ENCODE results near the gene FCSK. TPM values are rescaled to one million over a fixed set of nuclear protein-coding genes. Genes with fewer than 3 reads are reported as not detected.

Gene FCSK
- total RNA-seq, 3 donors from 2014 or later (not counting 1 experiment from before 2014, with no cell fraction given), result 28.5 to 33.0 (median 29.6) TPM

DNA sequence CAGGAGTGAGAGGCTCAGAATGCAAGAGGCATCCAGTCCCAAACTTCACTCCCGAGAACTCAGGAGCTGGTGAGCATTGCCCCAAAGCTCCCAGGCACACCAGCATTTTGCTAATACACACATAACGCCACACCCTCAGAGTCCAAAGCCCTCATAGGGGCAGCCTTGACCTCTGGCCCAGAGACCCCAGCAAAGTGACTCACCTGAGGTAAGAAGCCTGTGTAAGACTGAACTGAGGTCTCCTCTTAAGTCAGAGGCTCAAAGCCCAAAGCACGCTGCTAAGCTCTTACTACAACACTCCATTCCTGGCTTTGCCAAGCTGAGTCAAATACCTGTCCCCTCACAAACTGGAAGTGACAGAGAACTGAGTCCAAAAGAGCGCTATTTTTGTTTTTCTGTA, 31.9 kb upstream of the FCSK start:
- peaks cover 23% of the 10 kb centered on the region for H3K4me1 ChIP-seq (ENCODE audit: control insufficient read depth, insufficient read depth, low read length)
- WGBS (ENCODE audit: insufficient coverage), result 97% methylated on average over 4 of the region's 4 CpGs
- no peaks in the 10 kb centered on the region for H3K27me3 Mint-ChIP-seq (ENCODE audit: low read depth in 2 of 2)

DNA sequence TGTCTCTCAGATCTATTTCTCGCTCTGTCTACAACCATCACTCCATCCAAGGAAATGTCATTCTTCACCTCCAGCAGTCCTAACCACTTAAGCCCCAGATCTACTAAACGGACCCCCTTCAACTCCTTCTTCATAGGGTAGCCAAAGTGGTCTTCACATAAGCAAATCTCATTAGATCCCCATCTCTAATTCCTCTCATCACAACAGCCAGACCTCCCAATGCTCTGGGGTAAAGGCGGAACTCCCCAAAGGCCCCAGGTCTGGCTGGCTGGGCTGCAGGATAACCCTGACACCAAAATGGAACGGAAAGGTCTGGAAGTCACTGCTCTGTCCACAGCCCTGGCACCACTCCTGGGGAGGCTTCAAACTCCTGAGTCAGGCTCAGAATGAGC, 26.6 kb upstream of the FCSK start:
- Mint-ChIP-seq H3K27ac (peak overlapping the region; percentile 83 to 87), H3K27me3 (ENCODE audit: low read depth in 2 of 2) (no peaks in the 10 kb centered on the region), H3K9me3 (no peaks in the 10 kb centered on the region), H3K4me1 (peaks cover 45 to 56% of the 10 kb centered on the region in 2 donors), H3K36me3 (no peaks in the 10 kb centered on the region), H3K4me3 (peak overlapping the region; percentile 51)
- 50% methylated on average over 4 of the region's 4 CpGs for WGBS (ENCODE audit: insufficient coverage)
- intact Hi-C loops (cut with micrococcal nuclease), result no loop called here
- peaks cover 5% of the 10 kb centered on the region for H3K36me3 ChIP-seq (ENCODE audit: control insufficient read depth, insufficient read depth, low read length)
- no peaks in the 10 kb centered on the region for H3K27me3 ChIP-seq (ENCODE audit: control insufficient read depth, insufficient read depth, low read length)
- no peak overlapping the region for H3K4me3 ChIP-seq (ENCODE audit: low read length)
- DNase-seq (no peak), ATAC-seq (no peak)
- H3K4me1 ChIP-seq (ENCODE audit: control insufficient read depth, insufficient read depth, low read length), result peaks cover 59% of the 10 kb centered on the region
- H3K27ac ChIP-seq (ENCODE audit: low read length), result peak overlapping the region; percentile 81
- H3K9me3 ChIP-seq (ENCODE audit: control insufficient read depth, insufficient read depth, low read length), result no peaks in the 10 kb centered on the region
- TF ChIP-seq, protein P1, sequence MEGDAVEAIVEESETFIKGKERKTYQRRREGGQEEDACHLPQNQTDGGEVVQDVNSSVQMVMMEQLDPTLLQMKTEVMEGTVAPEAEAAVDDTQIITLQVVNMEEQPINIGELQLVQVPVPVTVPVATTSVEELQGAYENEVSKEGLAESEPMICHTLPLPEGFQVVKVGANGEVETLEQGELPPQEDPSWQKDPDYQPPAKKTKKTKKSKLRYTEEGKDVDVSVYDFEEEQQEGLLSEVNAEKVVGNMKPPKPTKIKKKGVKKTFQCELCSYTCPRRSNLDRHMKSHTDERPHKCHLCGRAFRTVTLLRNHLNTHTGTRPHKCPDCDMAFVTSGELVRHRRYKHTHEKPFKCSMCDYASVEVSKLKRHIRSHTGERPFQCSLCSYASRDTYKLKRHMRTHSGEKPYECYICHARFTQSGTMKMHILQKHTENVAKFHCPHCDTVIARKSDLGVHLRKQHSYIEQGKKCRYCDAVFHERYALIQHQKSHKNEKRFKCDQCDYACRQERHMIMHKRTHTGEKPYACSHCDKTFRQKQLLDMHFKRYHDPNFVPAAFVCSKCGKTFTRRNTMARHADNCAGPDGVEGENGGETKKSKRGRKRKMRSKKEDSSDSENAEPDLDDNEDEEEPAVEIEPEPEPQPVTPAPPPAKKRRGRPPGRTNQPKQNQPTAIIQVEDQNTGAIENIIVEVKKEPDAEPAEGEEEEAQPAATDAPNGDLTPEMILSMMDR (IDR thresholded peaks at IDR 0.05), result no peak

More for the DNA sequence above, 31.9 kb upstream of the FCSK start:
- TF ChIP-seq, protein P1 (IDR thresholded peaks at IDR 0.05), result no peak
- no peak overlapping the region for H3K27ac Mint-ChIP-seq
- peaks cover 5% of the 10 kb centered on the region for H3K36me3 ChIP-seq (ENCODE audit: control insufficient read depth, insufficient read depth, low read length)
- H3K4me1 Mint-ChIP-seq, result peaks cover 17 to 38% of the 10 kb centered on the region in 2 donors
- H3K4me3 Mint-ChIP-seq, result no peak overlapping the region
- H3K27me3 ChIP-seq (ENCODE audit: control insufficient read depth, insufficient read depth, low read length), result no peaks in the 10 kb centered on the region
- H3K4me3 ChIP-seq (ENCODE audit: low read length), result no peak overlapping the region
- no peak overlapping the region for H3K27ac ChIP-seq (ENCODE audit: low read length)
- H3K9me3 ChIP-seq (ENCODE audit: control insufficient read depth, insufficient read depth, low read length), result no peaks in the 10 kb centered on the region
- DNase-seq (no peak), ATAC-seq (no peak)
- no peaks in the 10 kb centered on the region for H3K36me3 Mint-ChIP-seq
- intact Hi-C loops (cut with micrococcal nuclease), result no loop called here
- no peaks in the 10 kb centered on the region for H3K9me3 Mint-ChIP-seq

DNA sequence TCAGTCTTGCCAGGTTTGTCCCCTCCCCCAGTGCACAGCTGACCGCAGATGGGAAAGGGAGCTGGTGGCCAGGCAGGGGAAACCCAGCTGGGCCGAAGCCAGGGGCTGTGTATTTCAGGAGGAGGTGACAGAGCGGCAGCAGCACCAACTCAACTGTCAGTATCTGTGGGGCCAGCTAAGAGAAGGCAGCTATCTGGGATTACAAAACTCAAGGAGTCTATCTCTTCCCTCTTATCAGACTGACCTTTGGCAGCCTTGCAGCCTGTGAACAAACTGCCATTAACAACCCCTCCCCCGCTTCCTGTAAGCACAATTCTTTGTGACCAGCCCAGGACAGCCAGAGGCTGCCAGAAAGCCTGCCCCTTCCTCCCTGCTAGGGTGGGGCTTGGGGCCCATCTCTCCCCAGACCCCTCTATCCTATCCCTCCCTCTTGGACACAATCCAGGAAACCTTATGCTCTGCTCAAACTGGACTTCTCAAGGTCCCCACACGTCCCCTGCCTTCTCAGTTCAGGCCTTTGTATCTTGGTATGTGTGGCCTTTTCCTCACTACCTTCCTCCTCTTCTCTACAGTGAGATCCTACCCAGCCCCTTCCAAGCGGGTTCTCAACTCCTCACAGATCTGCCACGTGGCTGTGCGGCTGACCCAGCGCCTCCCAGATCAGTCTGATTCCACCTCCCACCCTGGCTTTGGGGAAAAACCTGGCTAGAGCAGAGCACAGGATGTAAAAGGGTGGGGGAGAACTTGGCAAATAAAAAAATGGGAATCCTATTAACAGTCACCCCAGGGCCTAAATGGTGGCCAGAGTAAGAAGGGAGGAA, 26.0 kb upstream of the FCSK start:
- Mint-ChIP-seq H3K36me3 (no peaks in the 10 kb centered on the region), H3K27ac (peak overlapping the region; percentile 83 to 87), H3K4me1 (peaks cover 48 to 60% of the 10 kb centered on the region in 2 donors), H3K9me3 (no peaks in the 10 kb centered on the region), H3K27me3 (ENCODE audit: low read depth in 2 of 2) (no peaks in the 10 kb centered on the region), H3K4me3 (peak overlapping the region; percentile 51)
- Histone ChIP-seq H3K4me3 (ENCODE audit: low read length) (no peak overlapping the region), H3K36me3 (ENCODE audit: control insufficient read depth, insufficient read depth, low read length) (peaks cover 5% of the 10 kb centered on the region), H3K4me1 (ENCODE audit: control insufficient read depth, insufficient read depth, low read length) (peaks cover 65% of the 10 kb centered on the region), H3K27ac (ENCODE audit: low read length) (peak overlapping the region; percentile 81), H3K27me3 (ENCODE audit: control insufficient read depth, insufficient read depth, low read length) (no peaks in the 10 kb centered on the region), H3K9me3 (ENCODE audit: control insufficient read depth, insufficient read depth, low read length) (no peaks in the 10 kb centered on the region)
- intact Hi-C loops (cut with micrococcal nuclease), result no loop called here
- WGBS (ENCODE audit: insufficient coverage), result 26% methylated on average over 9 of the region's 9 CpGs
- peak; percentile 57 to 59 for DNase-seq
- peak; percentile 73 to 77 (median 75) for ATAC-seq
- TF ChIP-seq, protein P1 (IDR thresholded peaks at IDR 0.05), result no peak

All from natural killer cell (primary cell).